Measurements from ENCODE around the gene HMX2.
"Not testable (repeated sequence)": the region's sequence is repeated elsewhere in the genome, so short reads cannot be mapped to it uniquely, and the experiment has no call there.

DNA sequence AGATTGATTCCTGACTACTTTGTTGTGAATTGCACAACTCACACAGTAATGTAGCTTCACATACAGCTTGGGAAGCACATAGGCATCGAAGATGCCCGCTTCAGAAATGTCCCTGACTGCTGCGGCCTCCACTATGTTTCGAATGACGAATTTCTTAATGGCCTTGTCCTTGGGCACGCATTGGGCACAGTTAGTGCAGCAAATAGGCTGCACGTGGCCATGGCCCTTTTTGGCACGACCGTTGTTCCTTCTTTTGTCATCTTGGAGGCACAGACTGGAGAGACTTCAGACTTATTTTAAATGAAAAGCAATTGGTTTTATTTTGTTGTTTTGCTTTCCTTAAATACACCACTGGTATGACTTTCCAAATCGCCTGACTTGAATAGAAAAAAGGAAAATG is 23.7 kb downstream of the HMX2 start:
- TF ChIP-seq, protein P1, sequence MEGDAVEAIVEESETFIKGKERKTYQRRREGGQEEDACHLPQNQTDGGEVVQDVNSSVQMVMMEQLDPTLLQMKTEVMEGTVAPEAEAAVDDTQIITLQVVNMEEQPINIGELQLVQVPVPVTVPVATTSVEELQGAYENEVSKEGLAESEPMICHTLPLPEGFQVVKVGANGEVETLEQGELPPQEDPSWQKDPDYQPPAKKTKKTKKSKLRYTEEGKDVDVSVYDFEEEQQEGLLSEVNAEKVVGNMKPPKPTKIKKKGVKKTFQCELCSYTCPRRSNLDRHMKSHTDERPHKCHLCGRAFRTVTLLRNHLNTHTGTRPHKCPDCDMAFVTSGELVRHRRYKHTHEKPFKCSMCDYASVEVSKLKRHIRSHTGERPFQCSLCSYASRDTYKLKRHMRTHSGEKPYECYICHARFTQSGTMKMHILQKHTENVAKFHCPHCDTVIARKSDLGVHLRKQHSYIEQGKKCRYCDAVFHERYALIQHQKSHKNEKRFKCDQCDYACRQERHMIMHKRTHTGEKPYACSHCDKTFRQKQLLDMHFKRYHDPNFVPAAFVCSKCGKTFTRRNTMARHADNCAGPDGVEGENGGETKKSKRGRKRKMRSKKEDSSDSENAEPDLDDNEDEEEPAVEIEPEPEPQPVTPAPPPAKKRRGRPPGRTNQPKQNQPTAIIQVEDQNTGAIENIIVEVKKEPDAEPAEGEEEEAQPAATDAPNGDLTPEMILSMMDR (conservative IDR thresholded peaks at IDR 0.05 in 1 of 2, IDR thresholded peaks at IDR 0.05 in 1 of 2; ENCODE audit: extremely low read depth in 1 of 2, insufficient read depth in 1 of 2, low read depth in 1 of 2, low read length in 2 of 2): not testable (repeated sequence)
- not testable (repeated sequence) for TF ChIP-seq EZH2 (IDR thresholded peaks at IDR 0.05; ENCODE audit: borderline replicate concordance, low read length)

Data from mammary epithelial cell (primary cell).